Measurements from ENCODE around the gene DCST2. TPM values are rescaled to one million over a fixed set of nuclear protein-coding genes. Genes with fewer than 3 reads are reported as not detected.

The DCST2 gene
- polyA plus RNA-seq, 1 donor from 2014 or later: 1.8 TPM

GRCh38 chr1:155016231-155016831, 17.2 kb downstream of the DCST2 start:
- H3K4me3 ChIP-seq (ENCODE audit: low read length): no peak overlapping the region

GRCh38 chr1:155015527-155016230, 17.9 kb downstream of the DCST2 start:
- TF ChIP-seq RAD21 (conservative IDR thresholded peaks at IDR 0.05) (no peak), CTCF (IDR thresholded peaks at IDR 0.05; ENCODE audit: poor library complexity, severe bottlenecking) (no peak)
- no peak overlapping the region for H3K4me3 ChIP-seq (ENCODE audit: low read length)
- no peaks in the 10 kb centered on the region for H4K20me1 ChIP-seq (ENCODE audit: insufficient read depth)
- H3K4me2 ChIP-seq (ENCODE audit: low read length): no peak overlapping the region
- no peaks in the 10 kb centered on the region for H3K27me3 ChIP-seq (ENCODE audit: insufficient read depth, low read depth, low read length)
- no peak overlapping the region for H3K27ac ChIP-seq (ENCODE audit: low read length)
- no peaks in the 10 kb centered on the region for H3K9me3 ChIP-seq (ENCODE audit: low read length)
- H3K9ac ChIP-seq (ENCODE audit: low read length): no peak overlapping the region
- no peaks in the 10 kb centered on the region for H3K79me2 ChIP-seq (replicated peaks; ENCODE audit: insufficient read depth, low read length)
- no peaks in the 10 kb centered on the region for H3K9me2 ChIP-seq (ENCODE audit: insufficient read depth, low read length)
- no peak overlapping the region for H2AFZ ChIP-seq (ENCODE audit: low read depth, low read length)
- no peaks in the 10 kb centered on the region for H3K36me3 ChIP-seq (ENCODE audit: insufficient read depth, low read length)
- no peaks in the 10 kb centered on the region for H3F3A ChIP-seq (ENCODE audit: insufficient read depth, low read length, poor library complexity, severe bottlenecking)

More at GRCh38 chr1:155016231-155016831, 17.2 kb downstream of the DCST2 start:
- Histone ChIP-seq H3K79me2 (replicated peaks; ENCODE audit: insufficient read depth, low read length) (no peaks in the 10 kb centered on the region), H3F3A (ENCODE audit: insufficient read depth, low read length, poor library complexity, severe bottlenecking) (no peaks in the 10 kb centered on the region), H3K36me3 (ENCODE audit: insufficient read depth, low read length) (no peaks in the 10 kb centered on the region), H3K27me3 (ENCODE audit: insufficient read depth, low read depth, low read length) (no peaks in the 10 kb centered on the region), H3K4me2 (ENCODE audit: low read length) (no peak overlapping the region), H4K20me1 (ENCODE audit: insufficient read depth) (no peaks in the 10 kb centered on the region), H3K27ac (ENCODE audit: low read length) (no peak overlapping the region), H3K9ac (ENCODE audit: low read length) (no peak overlapping the region), H3K9me2 (ENCODE audit: insufficient read depth, low read length) (no peaks in the 10 kb centered on the region), H2AFZ (ENCODE audit: low read depth, low read length) (no peak overlapping the region), H3K9me3 (ENCODE audit: low read length) (no peaks in the 10 kb centered on the region)
- TF ChIP-seq MXI1 (conservative IDR thresholded peaks at IDR 0.05; ENCODE audit: poor library complexity, severe bottlenecking) (no peak), EP300 (conservative IDR thresholded peaks at IDR 0.05; ENCODE audit: poor library complexity, severe bottlenecking) (no peak), TAF1 (IDR thresholded peaks at IDR 0.05; ENCODE audit: low read depth) (no peak), POLR2AphosphoS5 (IDR thresholded peaks at IDR 0.05) (no peak), CTCF (IDR thresholded peaks at IDR 0.05; ENCODE audit: poor library complexity, severe bottlenecking) (no peak), SMC3 (conservative IDR thresholded peaks at IDR 0.05; ENCODE audit: poor library complexity) (no peak), EZH2 (IDR thresholded peaks at IDR 0.05; ENCODE audit: borderline replicate concordance, insufficient read depth, low read length, poor library complexity, severe bottlenecking) (no peak), RAD21 (conservative IDR thresholded peaks at IDR 0.05) (no peak)
- TF ChIP-seq, protein P1, sequence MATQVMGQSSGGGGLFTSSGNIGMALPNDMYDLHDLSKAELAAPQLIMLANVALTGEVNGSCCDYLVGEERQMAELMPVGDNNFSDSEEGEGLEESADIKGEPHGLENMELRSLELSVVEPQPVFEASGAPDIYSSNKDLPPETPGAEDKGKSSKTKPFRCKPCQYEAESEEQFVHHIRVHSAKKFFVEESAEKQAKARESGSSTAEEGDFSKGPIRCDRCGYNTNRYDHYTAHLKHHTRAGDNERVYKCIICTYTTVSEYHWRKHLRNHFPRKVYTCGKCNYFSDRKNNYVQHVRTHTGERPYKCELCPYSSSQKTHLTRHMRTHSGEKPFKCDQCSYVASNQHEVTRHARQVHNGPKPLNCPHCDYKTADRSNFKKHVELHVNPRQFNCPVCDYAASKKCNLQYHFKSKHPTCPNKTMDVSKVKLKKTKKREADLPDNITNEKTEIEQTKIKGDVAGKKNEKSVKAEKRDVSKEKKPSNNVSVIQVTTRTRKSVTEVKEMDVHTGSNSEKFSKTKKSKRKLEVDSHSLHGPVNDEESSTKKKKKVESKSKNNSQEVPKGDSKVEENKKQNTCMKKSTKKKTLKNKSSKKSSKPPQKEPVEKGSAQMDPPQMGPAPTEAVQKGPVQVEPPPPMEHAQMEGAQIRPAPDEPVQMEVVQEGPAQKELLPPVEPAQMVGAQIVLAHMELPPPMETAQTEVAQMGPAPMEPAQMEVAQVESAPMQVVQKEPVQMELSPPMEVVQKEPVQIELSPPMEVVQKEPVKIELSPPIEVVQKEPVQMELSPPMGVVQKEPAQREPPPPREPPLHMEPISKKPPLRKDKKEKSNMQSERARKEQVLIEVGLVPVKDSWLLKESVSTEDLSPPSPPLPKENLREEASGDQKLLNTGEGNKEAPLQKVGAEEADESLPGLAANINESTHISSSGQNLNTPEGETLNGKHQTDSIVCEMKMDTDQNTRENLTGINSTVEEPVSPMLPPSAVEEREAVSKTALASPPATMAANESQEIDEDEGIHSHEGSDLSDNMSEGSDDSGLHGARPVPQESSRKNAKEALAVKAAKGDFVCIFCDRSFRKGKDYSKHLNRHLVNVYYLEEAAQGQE (IDR thresholded peaks at IDR 0.05; ENCODE audit: borderline replicate concordance): no peak

Measured in neural cell (in vitro differentiated cells).